Measurements from ENCODE around the gene CDC42BPB.

Gene CDC42BPB

GRCh38 chr14:102926104-102926503 lies 131.2 kb downstream of the CDC42BPB start:
- no peak for DNase-seq

DNA sequence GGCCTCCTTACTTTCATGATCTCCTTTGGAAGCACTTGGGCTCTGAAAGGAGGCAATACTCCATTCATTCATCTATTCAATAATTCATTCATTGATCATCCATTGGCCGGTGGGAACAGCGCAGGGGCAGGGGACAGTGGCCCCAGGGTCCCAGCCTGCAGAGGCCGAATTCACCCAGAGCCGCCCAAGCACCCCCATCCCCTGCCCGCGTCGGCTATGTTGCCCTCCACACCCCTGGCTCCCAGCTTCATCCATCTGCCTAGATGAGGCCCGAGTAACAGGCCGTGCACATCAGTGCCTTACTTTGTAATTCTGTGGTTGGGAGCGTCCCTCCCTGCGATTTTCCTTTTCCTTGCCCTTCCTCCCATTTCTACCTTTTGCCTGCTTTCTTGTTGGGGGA lies 131.7 kb downstream of the CDC42BPB start:
- no peak for DNase-seq

DNA sequence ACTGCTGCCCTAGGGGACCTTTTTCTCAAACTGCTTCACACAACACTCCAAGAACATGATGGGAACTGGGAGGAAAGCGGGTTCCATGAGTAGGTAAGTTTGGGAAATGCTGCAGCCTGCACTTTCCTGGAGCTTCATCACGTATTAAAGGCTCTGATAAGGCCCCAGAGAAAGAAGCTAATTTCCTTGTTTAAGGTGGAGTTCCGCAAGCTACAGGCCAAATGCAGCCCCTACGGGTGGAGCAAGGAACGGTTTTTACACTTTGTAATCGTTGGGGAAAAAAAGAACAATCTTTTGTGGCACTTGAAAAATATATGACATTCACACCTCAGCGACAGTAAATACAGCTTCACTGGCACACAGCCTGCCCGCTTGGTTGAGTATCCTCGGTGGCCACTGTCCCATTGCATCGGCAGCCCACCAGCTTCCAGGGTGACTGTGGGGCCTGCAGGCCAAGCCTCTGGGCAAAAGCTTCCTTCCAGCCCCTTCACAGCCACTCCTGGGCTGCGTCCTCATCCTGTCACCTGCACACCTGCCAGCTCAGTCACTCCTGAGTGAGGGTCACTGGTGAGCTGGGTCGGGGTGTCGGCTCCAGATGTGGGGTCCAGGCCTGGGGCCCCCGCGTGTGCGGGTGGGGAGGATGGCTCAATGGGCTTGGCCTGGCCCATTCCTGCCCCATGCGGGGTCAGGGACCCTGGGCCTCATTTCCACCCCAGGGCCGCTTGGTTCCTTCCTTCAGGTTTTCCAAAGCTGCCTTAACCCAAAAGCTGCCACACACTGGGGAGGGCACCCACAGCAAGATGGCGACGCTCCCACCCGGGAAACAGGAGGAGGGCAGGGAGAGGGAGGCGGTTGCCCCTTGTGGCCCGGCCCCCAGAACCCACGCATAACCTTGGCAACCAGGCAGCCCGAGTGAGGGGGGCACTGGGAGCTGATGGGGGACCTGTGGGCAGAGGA lies 132.4 kb downstream of the CDC42BPB start:
- no peak for DNase-seq

DNA sequence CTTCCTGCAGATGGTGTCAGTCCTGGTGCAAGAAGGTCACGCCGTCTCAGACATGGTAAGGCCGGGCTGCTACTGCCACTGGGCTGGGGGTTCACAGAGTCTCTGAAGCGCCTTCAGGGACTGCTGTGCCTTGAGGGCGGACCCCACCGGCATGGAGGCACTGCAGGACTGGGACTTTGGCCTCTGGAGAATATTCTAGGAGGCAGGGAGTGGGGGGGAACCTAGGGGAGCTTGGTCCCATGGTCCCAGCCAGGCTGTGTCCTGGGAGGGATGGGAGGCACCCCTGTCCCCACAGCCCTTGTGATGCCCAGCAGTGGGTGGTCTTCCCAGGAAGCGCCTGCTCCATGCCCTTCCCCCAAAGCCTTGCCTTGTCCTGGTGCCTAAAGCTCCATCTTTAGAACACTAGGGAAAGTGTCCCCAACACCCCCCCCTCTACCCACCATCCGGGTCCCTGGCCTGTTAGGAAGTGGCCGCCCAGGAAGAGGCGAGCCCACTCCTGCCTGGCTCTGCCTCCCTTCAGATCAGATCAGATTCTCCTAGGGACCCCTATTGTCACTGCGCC lies 133.3 kb downstream of the CDC42BPB start:
- DNase-seq = no peak

- DNase-seq = no peak
Observed at GRCh38 chr14:102923201-102923924, 134.0 kb downstream of the CDC42BPB start.

- DNase-seq = no peak
Observed at GRCh38 chr14:102922490-102923200, 134.7 kb downstream of the CDC42BPB start, which contains the start of gene AMN. TSS of gene AMN (plus strand) at chr14:102922663. CDS start at chr14:102922689, 26 bp downstream.

DNA sequence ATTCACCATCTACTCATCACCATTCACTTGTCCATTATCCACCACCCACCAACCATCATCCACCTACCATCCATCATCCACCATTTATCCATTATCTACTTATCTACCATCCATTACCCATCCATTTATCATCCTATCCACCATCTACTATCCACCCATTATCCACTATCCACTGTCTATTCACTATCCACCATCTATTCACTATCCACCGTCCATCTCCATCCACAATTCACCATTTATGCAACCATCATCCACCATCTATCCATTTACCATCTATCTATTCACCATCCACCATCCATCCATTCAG lies 136.4 kb downstream of the CDC42BPB start:
- DNase-seq = no peak

GRCh38 chr14:102920273-102920997 lies 136.9 kb downstream of the CDC42BPB start:
- no peak for DNase-seq

- DNase-seq = no peak
Observed at GRCh38 chr14:102918438-102918837, 138.9 kb downstream of the CDC42BPB start.

- peak; percentile 65 to 75 for DNase-seq
Observed at GRCh38 chr14:102917469-102918211, 139.7 kb downstream of the CDC42BPB start.

DNA sequence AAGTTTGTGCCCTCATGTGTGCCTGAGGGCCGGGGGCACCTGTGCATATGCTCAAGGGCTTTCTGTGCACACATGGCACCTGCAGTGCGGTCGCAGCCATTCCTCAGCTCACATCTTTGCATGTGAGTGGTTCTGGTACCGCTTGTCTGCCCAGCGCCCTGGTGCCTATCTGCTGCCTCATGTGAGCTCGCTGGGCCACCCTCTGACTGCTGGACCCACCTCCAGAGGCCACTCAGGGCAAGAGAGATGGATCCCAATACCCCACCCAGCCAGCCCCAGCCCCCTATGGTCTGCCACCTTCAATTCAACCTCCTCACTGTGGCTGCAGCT lies 140.3 kb downstream of the CDC42BPB start:
- no peak for DNase-seq

GRCh38 chr14:102916347-102917055 lies 140.8 kb downstream of the CDC42BPB start:
- DNase-seq = no peak

GRCh38 chr14:102915292-102916110 lies 141.8 kb downstream of the CDC42BPB start:
- DNase-seq = no peak

GRCh38 chr14:102914474-102915291 lies 142.7 kb downstream of the CDC42BPB start:
- DNase-seq = no peak

- DNase-seq = no peak
Observed at GRCh38 chr14:102913341-102914211, 143.8 kb downstream of the CDC42BPB start.

GRCh38 chr14:102911991-102912761 lies 145.2 kb downstream of the CDC42BPB start:
- no peak for DNase-seq

DNA sequence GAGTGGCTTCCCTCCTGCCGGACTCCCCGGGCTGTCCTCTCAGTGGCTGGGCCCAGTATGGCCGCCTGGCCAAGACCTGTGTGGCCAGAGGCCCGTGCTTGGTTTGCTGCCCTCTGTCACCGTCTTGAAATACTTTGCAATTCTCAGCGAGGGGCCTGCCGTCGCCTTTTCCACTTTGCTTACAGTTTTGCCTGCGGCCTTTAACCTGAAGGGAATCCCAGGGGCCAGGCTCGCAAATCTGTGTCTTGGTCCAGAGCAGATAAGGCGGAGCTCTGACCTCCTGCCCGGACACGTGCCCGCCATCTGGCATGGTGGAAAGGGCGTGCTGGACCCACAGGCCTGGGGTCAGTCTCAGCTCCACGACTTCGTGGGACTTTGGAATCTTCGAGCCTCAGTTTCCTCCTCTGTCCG lies 145.8 kb downstream of the CDC42BPB start:
- DNase-seq = no peak

All from activated CD4-positive, alpha-beta T cell treated with anti-CD3 and anti-CD28 coated beads, Interleukin-2, amount 50 U/mL, for 48 hours (primary cell).